ENCODE results near the gene ERFL.

ERFL gene

DNA sequence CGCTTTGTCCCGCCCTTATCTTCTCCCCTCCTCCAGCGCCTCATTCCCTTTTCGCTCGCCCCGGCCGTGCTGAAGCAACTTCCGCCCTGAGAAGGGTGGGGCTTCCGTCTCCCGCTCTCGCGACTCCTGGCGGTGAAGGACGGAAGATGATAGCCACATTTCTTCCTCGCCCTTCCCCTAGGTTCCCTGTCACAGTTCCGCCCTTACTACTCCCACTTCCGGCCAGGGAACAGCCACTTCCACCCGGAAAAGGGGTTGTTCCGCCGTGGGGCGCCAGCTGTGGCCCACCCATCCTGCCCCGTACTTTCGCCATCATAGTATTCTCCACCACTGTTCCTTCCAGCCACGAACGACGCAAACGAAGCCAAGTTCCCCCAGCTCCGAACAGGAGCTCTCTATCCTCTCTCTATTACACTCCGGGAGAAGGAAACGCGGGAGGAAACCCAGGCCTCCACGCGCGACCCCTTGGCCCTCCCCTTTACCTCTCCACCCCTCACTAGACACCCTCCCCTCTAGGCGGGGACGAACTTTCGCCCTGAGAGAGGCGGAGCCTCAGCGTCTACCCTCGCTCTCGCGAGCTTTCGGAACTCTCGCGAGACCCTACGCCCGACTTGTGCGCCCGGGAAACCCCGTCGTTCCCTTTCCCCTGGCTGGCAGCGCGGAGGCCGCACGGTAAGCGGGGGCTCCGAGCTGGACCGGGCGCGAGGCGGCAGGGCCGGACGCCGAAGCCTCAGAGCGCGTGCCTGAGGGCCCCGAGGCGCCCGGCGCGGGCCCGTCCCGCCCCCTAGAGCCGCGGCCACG, 68.4 kb downstream of the ERFL start, which contains the start of gene RPS19:
Gene RPS19 (plus strand): TSS at position 638 of the 801 bp plus-strand sequence. CDS start 520 bp downstream, outside the sequence.
- DNase-seq (ENCODE audit: low read depth), result peak; percentile 96

DNA sequence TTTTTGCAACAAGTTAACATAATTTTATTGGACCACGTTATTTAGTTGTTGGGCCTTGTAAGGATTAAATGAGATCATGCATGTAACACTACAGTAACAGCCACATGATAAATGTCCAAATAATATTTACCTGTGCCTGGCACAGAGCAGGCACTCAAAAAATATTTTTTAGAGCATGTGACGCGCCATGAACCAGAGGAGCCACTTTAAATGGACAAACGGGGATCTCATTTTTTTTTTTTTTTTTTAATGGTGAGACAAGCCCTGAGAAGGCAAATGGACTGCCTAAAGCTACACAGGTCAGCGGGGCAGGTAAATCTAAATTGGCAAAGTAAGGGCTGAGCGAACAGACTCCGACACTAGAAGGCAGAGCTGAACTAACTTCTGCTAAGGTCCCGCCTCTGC, 69.0 kb downstream of the ERFL start:
- no peak for DNase-seq (ENCODE audit: low read depth)

All from activated T-helper 1 cell treated with Interleukin-2 at 50 U/mL for 16 hours (primary cell).